Anterior cingulate cortex (tissue), 58 donors: ENCODE results near the gene LRMDA.

Experiments
- DNase-seq, 58 donors: peaks; one replicate each; lab custom pipeline; 2025; lab: John Stamatoyannopoulos, UW

LRMDA gene

DNA sequence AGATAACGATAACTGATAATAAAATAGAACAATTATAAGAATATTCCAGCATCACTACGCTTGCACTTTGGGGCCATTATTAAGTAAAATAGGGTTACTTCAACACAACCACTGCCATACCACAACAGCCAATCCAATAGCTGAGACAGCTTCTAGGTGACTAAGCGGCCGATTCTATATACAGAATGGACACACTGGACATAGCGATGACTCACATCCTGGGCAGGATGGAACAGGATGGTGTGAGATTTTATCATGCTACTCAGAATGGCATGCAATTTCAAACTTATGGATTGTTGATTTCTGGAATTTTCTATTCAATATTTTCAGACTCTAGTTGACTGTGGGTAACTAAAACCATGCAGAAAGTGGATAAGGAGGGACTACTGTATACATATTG is 920.9 kb downstream of the LRMDA start:
- no peak for DNase-seq

GRCh38 chr10:76353237-76353851 is 921.9 kb downstream of the LRMDA start:
- no peak for DNase-seq

- no peak for DNase-seq
These were observed 922.9 kb downstream of the LRMDA start for GRCh38 chr10:76354212-76354738.

DNA sequence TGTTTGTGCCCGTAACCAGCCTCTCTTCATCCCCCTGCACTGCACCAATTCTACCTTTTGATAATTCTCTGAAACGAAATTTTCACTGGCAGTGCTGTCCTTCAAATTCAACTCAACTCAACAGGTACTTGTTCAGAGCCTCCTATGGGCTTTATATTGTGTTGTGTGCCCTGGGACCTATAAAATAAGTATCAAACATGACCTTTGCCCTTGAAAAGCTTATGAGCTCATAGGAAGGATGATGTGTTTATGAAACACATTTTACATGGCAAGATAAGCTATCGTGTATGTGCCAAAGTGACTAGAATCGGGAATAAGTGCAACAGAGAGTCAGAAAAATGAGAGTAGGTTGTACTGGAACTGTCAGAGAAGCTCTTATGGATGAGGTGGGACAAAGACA is 923.5 kb downstream of the LRMDA start:
- DNase-seq: no peak

- no peak for DNase-seq
These were observed 925.1 kb downstream of the LRMDA start for GRCh38 chr10:76356557-76356956.

GRCh38 chr10:76357726-76358415 is 926.4 kb downstream of the LRMDA start:
- DNase-seq: no peak

DNA sequence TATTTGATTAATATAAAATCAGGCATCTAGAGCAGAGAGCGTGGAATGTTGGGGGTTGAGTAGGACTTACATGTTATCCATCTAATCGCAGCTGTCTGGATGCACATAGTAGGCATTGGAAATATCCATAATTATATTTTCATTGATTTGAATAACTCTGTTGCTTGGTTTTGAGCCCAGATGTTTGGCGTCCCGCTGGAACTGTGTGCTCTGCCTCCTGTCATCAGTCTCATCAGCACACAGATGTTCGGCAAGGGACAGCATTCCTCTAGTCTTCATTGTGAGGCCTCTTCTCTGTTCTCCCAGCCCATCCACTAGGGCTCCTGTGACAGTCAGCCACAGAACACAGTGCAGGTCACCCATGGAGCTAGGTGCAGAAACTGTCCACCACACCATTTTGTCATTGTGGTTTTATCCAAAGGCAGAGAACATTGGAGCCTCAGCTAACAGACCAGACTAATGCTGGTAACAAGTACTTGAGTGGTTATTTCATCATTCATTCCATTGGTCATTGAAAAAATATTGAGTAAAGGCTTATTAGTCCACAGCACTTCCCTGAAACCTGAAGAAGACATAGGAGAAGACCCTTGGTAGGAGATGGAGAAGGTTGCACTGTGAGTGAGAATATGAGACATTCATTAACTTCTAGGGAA is 927.4 kb downstream of the LRMDA start:
- no peak for DNase-seq

DNA sequence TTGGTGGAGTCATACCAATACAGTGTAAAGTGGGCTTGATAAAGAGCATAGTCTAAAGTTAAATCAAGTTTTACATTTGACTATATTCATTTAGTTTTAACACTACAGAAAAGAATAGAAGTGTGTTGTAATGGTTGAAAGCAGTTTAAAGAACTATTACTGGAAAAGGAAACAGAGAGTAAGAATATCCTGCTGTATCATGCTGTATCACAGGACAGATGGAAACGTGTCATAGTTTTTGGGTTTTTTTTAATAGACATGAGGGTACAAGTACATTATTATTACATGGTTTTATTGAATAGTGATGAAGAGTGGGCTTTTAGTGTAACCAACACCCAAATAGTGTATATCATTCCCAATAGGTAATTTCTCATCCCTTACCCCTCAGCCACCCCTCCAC is 944.3 kb downstream of the LRMDA start:
- no peak for DNase-seq

DNA sequence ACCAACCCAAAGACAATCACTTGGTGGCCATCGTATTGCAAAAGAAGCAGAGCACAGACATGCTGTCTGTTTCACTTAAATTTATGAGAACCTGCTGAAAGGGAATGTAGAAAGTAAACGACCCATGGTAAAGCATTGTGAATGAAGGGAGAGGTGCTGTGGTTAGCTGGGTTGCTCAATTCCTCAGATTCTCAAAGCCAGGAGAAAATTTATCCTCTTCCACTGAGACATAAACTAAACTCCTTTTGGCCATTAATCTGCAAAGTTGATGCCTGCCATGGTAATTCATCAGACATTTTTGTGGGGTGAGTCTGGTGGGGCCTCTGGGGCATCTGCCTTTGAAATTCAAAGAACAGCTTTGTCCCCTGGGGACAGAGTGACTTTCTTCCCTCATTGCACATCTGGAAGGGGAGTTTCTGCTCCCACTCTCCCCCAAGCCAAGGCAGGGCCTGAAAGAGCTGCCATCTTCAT is 951.0 kb downstream of the LRMDA start:
- DNase-seq: no peak

DNA sequence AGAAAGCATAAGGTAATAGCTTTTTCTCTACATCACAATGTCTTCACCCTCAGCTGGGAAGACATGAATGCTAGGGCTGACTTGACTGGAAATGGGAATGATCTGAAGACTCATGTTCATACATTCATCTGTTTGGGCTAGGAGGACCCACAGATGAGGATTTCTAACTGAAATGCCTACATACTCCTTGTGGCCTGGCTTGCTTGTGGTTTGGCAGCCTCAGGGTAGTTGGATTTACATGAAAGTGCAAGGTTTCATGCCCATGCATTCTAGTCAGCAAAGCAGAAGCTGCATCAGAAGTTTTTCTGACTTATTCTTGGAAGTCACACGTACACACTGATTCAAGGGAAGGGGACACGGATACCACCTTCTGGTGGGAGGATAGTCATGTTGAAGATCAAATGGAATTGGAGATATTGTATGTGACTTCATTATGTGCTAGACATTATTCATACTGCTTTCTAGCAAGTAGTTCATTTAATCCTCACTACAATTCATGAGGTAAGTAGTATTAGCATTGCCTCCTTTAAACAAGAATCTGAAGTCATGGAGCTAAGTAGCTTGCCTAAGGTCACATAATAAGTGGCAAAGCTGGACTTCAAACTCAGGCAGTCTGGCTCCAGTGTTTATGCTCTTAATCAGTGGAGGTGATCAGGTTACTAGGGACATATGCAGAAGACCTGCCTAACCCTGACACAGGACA is 957.0 kb downstream of the LRMDA start:
- DNase-seq: no peak

GRCh38 chr10:76393875-76394706 is 962.7 kb downstream of the LRMDA start:
- no peak for DNase-seq

- DNase-seq: no peak
These were observed 963.3 kb downstream of the LRMDA start for GRCh38 chr10:76394707-76395042.

DNA sequence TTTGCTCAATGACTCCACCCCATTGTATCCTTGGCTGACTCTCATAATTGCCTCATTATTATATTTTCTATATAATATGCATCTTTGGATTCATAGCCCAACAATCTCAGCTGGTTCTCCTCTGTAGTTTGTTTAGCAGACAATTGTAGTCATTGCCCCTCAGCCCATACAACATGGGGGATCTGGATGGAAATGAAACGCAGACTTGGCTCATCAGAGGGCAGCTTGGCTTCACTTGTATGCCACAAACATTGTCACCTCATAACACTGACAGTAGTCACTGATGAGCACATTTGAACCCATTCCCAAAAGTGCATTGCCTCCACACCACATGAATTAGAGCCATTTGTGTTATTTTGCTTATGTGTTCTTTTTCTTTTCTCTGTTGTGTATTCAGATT is 963.8 kb downstream of the LRMDA start:
- no peak for DNase-seq

DNA sequence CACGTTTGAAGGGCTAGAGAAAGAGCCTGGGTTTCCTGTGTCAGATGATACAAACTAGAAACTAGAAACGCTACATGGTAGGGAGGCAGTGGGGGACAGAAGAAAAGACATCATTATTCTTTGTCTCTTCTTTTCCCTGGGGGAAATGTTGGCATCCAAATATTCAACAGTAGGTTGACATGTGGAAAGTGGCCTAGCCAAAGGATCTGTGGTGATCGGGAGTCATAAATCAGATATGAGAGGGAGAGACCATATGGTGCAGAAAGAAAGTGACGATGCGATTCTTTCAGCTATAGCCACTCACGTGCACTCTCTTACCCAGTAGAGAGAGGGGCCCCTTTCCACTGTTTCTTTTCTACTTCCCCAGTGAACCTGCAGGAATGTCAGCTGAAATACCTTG is 964.7 kb downstream of the LRMDA start:
- no peak for DNase-seq

DNA sequence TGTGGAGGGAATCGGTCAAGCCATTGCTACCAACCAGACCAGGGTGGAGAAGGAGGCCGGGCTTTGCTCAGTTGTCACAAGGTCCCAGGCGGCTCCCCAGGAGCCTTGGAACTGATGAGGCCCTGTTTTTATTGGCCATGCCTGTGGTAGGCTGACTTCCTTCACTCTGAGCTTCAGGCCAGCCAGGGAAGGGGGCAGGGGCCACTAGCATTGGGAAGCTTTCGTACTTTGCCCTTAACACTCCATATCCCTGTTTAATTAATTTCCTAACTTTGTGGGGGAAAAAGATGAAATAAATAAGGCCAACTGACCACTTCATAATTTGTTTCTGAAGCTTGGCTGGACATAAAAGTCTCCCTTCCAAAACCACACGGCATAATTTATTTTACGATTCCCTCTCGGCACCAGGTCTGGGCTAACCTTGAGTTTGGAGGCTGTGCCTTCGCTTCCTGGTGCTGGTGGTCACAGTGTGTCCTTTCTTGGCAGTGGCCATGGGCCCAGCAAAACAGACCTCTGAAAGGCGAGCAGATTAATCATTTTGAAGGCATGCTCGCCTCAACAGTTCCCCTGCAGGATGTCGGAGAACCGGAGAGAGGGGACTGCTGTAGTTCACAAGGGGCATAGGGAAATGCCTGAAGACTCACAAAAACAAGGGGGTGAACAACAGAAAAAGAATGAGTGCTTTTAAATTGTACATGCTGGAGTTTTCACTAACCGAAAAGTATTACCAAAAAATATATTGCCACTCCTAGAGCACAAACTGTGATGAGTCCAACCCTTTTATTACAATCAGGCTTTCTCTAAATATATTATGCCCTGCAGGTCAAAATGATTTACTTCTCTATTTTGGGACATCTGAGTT is 966.0 kb downstream of the LRMDA start:
- DNase-seq: no peak

- no peak for DNase-seq
These were observed 966.8 kb downstream of the LRMDA start for GRCh38 chr10:76398043-76398710.

- DNase-seq: no peak
These were observed 967.8 kb downstream of the LRMDA start for GRCh38 chr10:76399226-76399625.

DNA sequence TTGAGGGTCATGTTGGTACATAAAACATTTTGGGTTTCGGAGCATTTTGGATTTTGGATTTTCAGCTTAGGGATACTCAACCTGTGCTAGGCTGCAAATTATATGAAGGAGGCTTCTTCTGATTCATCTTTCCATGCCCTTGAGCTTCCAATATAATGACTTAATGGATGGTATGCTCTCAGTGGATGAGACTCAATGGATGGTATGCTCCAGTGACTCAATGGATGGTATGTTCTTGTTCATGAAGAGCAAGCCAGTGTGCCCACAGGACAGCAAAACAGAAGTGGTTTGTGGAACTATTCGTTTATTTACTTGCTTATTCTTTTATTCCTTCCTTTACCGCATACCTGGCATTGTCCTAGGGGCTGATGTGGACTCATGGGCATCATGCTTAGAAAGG is 969.6 kb downstream of the LRMDA start:
- DNase-seq: no peak

- DNase-seq: no peak
These were observed 972.5 kb downstream of the LRMDA start for GRCh38 chr10:76403912-76404311.
